ENCODE measurements around the gene TUBB3.
"Not testable (repeated sequence)": the region's sequence is repeated elsewhere in the genome, so short reads cannot be mapped to it uniquely, and the experiment has no call there.

- not testable (repeated sequence) for TF ChIP-seq EZH2 (IDR thresholded peaks at IDR 0.05); POLR2AphosphoS5 (IDR thresholded peaks at IDR 0.05; ENCODE audit: borderline replicate concordance, low read depth, low read length)
These were observed 44.3 kb downstream of the TUBB3 start for GRCh38 chr16:89967436-89967835.

Data from SK-N-MC (cell line).